NCI-H128 (cell line): ENCODE measurements around the gene PDE11A.
"Not testable (repeated sequence)": the region's sequence is repeated elsewhere in the genome, so short reads cannot be mapped to it uniquely, and the experiment has no call there.

Experiments
- DNase-seq: peaks from one replicate; lab custom pipeline; 2025; ENCODE audit not compliant: unreplicated experiment; lab: John Stamatoyannopoulos, UW

The PDE11A gene

DNA sequence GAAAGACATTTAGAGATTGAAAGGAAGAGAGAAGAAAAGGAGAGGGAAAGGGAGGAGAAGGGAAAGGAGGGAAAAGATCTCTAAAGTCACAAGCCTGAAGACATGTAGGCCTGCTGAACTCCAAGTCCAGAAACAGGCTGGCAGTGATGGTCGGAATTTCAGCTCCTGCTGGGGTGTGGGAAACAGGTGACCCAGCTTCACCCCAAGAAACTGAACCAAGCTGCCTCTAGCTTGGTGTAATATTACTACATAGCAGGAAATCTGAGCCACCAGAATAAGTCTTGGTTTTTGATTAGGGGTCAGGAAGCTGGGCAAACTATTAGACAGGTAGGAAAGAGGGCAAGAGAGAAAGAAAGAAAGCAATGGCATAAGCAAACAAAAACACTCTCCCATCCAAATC, 185.8 kb downstream of the PDE11A start:
- DNase-seq, result no peak

DNA sequence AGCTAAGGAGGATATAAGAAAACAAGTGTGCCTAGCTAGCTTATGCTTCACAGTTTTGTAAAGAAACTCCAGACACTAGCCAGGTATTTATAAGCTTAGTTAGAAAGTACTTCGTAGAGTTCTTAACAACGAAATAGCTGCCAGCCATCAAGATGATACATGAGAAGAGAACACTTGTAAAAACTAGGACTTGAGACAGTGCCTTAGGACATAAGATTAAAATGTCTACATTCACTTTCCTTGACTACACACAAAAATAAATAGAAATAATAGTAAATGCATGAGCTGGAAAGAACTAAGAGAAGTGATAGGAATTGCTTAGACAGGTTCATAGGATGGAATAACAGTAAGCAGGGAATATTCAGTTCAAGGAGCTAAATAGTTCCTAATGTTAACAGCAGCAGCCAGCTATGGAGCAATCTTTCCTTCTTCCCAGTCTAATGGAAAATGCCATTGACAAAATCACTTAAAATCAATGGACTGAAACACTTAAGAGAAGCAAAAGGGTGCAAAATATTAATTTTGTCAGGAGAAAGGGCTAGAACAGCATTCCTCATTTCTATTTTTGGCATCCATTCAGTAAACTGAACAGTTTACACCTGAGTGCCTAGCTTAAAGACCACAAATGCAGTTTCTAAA, 186.6 kb downstream of the PDE11A start:
- no peak for DNase-seq

DNA sequence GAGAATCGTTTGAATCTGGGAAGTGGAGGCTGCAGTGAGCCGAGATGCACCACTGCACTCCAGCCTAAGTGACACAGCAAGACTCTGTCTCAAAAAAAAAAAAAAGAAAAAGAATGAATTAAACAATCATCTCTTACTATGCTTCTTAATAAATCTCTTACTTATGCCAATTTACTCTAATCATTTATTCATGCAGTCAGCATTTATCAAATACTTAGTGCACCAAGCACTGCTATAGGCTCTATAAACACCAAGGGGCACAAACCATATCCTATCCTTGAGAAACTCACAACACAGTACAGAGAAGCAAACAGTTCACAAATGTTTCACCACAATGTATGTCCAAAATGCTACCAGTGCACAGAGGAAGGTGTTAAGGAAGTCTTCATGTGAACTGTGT, 189.4 kb downstream of the PDE11A start:
- no peak for DNase-seq

DNA sequence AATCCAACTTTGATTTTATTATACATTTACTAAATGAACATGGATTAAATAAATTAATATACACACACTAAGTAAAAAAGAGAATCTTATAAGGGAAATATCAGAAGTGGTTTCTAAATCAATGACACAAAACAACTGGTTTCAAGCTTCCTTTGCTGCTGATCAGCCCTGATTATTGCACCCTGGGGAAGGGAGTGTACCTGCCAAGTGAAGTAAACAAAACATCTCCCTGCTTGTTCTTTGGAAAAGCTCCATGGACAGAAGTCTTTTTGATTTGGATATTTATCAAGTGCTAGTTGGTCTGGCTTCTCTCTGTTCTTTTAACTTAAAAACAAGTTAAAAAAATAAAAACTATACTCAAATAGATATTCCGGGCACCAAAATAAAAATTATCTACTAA, 190.1 kb downstream of the PDE11A start:
- no peak for DNase-seq

DNA sequence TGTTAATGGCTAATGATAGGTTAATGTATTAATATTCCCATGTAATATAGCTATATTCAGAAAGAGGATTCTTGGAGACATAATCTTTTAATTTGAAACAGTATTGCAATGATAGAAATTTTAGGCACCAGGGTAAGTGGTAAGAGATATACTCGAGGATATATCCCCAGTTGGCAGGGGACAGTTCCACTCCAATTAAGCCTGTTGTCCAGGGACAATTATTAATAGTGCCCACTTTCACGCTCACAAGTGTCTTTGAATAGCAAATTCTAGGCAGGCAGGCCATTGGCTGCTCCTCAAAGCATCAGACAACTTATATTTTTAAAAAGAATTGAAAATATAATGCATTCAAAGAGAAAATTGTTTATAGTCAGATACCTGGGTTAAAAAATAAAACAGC, 190.7 kb downstream of the PDE11A start:
- DNase-seq, result no peak

DNA sequence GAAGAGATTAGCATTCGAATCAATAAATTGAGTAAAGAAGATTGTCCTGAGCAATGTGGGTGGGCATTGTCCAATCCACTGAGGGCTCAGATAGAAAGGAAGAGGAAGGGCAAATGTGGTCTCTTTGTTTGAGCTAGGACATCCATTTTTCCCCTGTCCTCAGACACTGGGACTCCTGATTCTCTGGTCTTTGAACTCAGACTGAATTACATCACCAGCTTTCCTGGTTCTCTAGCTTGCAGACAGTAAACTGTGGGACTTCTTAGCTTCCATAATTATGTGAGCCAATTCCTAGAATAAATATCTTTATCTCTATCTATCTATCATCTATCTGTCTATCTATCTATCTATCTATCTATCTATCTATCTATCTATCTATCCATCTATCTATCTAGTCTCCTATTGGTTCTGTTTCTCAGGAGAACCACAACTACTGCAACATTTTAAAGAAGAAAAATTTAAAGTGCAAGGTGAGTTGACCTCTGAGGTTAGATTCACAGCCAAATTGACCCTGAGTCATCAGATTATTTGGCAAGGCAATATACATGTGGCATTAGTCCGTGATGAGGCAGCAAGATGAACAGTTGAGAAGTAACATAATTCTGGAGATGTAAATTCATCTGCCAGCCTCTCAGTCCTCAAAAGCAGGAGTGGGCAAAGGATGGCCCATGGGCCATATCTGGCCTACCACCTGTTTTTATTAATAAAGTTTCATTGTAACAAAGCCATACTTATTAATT, 191.4 kb downstream of the PDE11A start:
- no peak for DNase-seq

DNA sequence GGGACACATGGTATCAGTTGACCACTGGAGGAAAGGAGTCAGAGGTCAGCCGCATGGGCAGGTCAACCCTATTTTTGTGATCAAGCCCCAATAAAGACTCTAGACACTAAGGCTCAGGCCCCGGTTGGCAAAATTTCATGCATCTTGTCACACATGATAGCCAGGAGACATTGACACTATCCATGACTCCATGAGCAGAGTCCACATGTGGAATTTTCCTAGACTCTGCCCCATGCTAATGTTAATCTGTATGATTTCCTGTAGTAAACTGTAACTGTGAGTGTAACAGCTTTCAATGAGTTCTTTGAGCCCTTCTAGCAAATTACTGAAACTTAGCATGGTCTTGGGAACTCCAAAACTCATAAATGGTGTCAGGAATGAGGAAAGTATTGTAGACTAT, 192.3 kb downstream of the PDE11A start:
- DNase-seq, result no peak

DNA sequence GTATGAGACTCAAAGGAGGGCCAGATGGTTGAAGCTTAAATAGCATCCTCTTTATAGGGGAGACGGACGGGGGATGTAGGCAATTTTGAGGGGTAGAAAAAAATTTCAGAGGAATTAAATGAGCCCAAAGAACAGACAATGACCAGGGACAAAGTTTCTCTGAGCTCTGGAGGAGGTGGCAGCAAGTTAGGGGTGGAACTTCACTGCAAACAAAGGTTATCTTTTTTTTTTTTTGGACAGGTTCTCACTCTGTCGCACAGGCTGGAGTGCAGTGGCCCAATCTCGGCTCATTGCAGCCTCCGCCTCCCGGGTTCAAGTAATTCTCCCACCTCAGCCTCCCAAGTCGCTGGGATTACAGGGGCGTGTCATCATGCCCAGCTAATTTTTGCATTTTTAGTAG, 195.6 kb downstream of the PDE11A start:
- DNase-seq, result no peak

DNA sequence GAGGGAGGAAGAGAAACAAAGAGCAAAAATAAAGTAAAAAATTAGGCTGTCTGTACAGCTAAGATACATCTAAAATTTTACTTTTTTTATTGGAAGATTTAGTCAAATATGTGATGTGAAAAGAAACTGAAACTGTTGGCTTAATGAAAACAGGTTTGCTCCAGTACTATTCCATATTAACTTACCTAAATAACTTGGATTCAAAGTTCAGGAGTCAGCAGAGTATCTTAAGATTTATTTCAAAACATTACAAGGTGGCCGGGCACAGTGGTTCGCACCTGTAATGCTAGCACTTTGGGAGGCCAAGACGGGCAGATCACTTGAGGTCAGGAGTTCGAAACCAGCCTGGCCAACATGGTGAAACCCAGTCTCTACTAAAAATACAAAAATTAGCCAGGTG, 197.9 kb downstream of the PDE11A start:
- no peak for DNase-seq

DNA sequence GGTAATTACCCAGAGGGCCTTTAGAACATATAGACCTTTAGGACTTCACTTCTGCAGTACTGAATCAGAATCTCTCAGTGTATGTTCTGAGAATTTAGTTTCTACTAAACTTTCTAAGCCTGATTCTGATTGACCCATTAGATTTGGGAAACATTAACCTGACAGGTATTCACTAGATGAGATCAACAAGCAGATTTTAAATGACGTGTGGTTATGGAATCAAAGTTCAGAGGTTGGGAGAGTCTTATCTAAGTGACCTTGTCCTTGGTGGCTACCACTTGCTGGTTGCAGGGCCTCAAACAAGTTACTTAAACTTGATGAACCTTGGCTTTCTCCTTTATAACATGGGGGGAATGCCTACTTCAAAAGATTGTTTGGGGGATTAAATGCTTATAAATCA, 198.7 kb downstream of the PDE11A start:
- DNase-seq, result no peak

DNA sequence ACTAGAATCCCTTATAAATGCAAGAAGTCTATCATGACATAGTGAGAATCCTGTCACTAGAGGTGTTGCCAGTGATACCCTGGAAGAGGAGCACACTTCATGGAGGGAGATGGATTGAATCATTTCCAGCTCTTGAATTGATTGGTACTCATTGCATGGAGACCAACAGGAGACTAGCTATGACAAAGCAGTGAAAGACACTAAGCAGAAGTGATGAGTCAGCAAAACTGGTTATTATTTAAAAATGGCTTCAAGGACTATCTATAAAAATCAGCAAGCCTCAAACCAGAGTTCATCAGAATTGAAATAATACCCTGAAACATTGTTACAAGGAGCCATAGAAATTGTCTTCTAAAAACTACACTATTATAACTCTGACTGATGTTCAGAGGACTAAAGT, 200.3 kb downstream of the PDE11A start:
- DNase-seq, result no peak

DNA sequence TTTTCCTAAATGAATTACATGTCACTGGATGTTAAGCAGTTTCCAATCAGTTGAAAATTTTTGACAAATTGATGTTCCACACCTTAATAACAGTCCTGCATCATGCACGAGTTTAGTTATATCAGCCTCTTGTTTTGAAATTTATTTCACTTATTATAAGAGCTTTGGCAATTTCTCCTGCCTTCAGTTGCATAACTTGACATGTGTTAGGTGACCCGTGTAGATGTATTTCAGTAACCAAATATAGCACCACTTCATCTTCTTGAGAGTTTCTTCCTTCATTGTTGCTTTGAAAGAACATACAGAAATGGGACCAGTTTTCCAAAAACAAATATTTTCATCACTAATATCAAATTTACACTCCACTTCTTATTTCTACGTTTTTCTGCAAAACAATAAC, 202.7 kb downstream of the PDE11A start:
- DNase-seq, result no peak

DNA sequence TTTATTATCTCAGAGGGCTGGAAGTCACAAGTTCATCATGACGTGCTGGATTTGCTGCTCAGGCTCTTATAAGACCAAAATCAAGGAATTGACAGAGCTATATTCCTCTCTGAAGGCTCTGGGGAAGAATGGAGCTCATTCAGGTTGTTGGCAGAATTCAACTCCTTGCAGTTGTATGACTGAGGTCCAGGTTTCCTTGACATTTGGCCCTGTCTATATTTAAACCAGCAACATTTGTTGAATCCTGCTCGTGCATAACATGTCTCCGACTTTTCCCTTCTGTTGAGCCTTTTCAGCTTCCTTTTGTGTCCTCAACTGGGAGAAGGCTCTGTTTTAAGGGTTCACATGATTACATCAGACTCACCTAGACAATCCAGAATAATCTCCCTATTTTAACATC, 203.4 kb downstream of the PDE11A start:
- DNase-seq, result no peak

DNA sequence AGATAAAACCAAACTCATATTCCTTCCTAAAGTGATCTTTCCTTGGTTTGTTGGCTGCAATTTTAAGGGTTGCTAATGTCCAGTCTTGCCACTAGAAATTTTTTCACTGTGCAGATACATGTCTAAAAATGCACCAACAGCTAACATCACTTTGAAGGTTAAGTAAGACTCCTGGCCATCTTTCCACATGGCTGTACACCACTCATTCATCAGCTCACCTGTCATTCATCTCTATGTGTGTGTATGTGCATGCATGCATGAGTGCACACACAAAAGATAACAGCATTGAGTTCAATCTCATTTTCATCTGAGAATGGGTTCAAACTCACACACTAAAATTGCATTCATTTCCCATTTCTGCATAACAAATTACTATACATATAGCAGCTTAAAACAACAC, 203.8 kb downstream of the PDE11A start:
- no peak for DNase-seq

DNA sequence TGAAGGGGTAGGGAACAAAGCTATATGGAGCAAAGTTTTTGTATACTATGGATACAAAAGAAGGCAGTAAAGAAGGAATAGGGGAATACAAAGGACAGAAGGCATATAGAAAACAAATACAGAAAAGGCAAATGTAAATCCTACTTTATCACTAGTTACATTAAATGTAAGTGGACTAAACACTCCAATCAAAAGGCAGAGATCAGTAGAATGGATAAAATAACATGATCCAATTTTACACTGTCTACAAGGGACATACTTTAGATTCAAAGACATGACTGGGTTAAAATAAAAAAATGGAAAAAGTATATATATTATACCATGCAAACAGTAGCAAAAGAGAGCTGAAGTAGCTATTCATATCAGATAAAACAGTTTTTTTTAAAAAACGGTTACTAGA, 215.0 kb downstream of the PDE11A start:
- DNase-seq, result no peak

DNA sequence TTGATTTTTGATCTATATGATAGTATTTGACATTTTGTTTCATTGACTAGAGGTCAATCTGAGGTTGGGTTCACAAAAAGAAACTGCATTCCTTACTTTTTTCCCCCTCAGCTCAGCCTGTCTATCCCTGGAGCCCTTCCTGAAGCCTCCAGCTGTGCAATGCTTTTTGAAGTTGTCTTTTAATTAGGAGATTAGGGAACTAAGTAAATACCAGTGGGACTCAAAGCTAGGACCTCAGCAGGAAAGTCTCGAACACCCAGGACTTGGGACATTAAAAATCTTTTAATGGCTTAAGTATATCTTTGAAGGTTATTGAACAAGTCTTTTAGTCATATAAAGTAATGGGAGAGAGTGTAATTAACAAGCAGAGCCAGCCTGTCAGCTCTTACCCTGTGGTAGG, 220.2 kb downstream of the PDE11A start:
- DNase-seq, result no peak

DNA sequence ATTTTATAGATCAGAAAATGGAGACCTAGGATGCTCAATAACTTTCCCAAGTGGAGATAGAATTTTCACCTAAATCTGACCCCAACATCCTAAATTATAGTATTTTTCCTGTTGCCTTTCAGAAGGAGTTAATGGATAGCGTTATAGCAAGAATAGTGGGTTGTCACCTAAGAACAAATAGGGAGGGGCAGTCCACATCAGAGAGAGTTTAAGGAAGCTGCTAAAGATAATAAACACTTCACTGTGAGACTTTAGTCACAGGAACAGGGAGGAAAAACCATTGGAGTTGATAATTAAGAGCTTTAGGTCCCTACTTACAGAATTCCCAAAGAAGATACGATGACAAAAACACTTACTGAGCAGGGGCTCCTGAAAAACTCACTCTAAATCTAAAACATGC, 229.4 kb downstream of the PDE11A start:
- no peak for DNase-seq

DNA sequence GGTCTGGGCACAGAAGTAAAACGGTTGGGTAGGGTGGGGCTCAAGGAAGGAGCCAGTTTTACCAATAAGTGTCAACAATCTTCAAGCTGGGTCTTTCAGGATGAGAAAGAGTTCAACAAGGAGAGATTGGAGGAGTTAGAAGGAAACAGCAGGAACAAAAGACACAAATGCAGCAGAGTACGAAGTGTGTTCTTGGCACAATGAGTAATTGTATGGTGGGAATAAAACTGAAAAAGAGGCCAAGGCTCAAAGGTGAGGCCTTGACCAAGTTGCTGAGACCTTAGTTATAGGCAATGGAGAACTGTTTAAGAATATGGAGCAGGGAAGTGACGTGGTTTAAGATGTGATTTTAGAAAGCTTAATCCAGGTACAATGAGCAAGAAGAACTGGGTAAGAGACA, 230.3 kb downstream of the PDE11A start:
- DNase-seq, result no peak

DNA sequence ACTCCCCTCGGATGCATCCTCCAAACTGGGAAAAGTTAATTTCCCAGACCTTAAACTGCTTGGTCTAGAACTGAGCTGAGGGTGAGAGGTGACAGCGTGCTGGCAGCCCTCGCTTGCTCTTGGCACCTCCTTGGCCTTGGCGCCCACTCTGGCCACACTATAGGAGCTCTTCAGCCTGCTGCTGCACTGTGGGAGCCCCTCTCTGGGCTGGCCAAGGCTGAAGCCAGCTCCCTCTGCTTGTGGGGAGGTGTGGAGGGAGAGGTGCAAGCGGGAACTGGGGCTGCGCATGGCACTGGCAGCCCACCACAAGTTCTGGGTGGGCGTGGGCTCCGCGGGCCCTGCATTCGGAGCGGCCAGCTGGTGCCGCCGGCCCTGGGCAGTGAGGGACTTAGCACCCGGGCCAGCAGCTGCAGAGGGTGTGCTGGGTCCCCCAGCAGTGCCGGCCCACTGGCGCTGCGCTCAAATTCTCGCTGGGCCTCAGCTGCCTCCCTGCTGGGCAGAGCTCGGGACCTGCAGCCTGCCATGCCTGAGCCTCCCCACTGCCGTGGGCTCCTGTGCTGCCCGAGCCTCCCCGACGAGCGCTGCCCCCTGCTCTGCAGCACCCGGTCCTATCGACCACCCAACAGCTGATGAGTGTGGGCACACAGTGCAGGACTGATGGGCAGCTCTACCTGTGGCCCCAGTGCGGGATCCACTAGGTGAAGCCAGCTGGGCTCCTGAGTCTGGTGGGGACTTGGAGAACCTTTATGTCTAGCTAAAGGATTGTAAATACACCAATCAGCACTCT, 237.0 kb downstream of the PDE11A start:
- DNase-seq, result not testable (repeated sequence)

DNA sequence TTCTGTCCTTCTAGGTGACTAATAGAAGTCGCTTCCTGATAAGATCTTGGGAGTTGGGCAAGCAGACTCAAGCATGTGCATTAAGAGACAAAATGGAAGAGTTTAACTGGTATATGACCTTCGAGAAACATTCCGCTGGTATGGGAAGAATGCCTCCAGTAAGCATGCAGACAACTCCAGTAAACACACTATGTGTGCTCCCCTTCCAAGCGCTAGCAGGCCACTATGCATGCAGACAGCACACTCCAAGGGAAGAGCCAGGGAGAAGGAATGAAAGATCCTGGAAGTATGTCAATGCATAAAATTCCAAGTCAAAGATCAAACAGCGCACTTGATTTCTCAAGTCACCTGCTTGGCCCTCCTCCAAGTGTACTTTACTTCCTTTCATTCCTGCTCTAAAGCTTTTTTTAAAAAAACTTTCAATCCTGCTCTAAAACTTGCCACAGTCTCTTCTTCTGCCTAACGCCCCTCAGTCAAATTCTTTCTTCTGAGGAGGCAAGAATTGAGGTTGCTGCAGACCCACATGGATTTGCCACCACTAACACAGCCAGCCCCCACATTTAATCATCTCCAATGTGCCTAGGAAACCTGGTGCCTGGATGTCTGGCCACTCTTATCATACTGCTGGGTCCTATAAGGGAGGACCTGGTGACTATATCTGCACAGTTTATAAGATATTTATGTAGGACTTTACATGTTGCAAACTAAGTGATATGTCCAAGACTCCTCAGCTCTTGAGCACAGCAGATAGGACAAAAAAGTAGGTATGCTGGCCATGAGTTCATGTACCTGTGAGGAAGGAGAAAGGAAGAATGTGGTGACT, 239.8 kb downstream of the PDE11A start:
- DNase-seq, result no peak

DNA sequence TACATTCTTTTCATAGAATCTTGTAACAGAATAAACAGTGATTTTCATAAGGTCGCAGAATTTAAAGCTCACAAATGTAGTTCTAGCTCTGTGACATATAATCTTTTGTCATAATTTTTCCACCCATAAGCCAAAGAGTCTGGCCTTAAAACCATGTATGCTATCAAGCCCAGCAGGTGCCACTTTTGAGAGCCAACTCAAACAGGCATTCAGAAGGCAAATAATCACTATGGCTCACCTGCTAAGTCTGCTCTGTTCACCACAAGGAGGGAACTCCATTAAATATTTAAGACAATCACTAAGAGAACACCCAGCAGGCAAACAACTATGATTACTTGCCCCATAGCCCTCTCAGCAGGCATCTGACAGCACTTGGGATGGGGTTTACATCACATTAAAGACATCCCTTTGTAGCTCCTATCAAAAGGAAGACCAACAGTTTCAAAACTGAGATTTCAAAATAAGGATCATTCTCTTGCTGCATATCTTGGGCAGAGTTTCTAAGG, 241.6 kb downstream of the PDE11A start:
- peak; percentile 6 for DNase-seq
